DND-41 (cell line): ENCODE data around the gene DCTN2.

ENCODE experiments used
- ATAC-seq: fragments of 200-7000 bp; cut with Tn5 transposase; 3 replicates; pipeline ENCODE4 v1.9.1; 2021; ENCODE audit warnings: low read depth; ENCODE audit not compliant: insufficient read depth
- DNase-seq: peaks from one replicate; pipeline ENCODE4 v3.0.0-alpha.2; 2020
- H2AFZ ChIP-seq: 2 replicates; pipeline ENCODE4 v1.6.0; 2012; ENCODE audit warnings: low read depth, low read length
- H3K27ac ChIP-seq: 2 replicates; pipeline ENCODE4 v1.5.1; 2012; ENCODE audit warnings: low read length, inconsistent platforms
- H3K27me3 ChIP-seq: fragments of 200-600 bp; sonication (generic); 2 replicates; pipeline ENCODE4 v1.6.0; 2012; ENCODE audit warnings: low read length, mild to moderate bottlenecking, inconsistent platforms; ENCODE audit not compliant: insufficient read depth, poor library complexity
- H3K36me3 ChIP-seq: 2 replicates; pipeline ENCODE4 v1.5.1; 2012; ENCODE audit warnings: low read length, inconsistent platforms; ENCODE audit not compliant: insufficient read depth
- H3K4me1 ChIP-seq: 2 replicates; pipeline ENCODE4 v1.5.1; 2012; ENCODE audit warnings: mild to moderate bottlenecking, low read length; ENCODE audit not compliant: insufficient read depth
- H3K4me2 ChIP-seq: 2 replicates; pipeline ENCODE4 v1.6.0; 2012; ENCODE audit warnings: mild to moderate bottlenecking, moderate library complexity, low read length, inconsistent platforms; ENCODE audit not compliant: insufficient read depth
- H3K4me3 ChIP-seq, 2 experiments: fragments of 200-600 bp in 1 of 2; shearing (Covaris generic) in 1 of 2; 2 replicates each; pipeline ENCODE4 v1.5.1; 2012 to 2016; ENCODE audit warnings: inconsistent platforms in 2 of 2, low read length in 2 of 2, mild to moderate bottlenecking in 2 of 2, low read depth in 1 of 2, moderate library complexity in 1 of 2
- H3K79me2 ChIP-seq: 2 replicates; pipeline ENCODE4 v1.6.0; 2012; ENCODE audit warnings: low read length, inconsistent platforms; ENCODE audit not compliant: insufficient read depth
- H3K9ac ChIP-seq: 2 replicates; pipeline ENCODE4 v1.6.0; 2012; ENCODE audit warnings: low read depth, mild to moderate bottlenecking, inconsistent platforms, low read length, moderate library complexity
- H3K9me3 ChIP-seq: 2 replicates; pipeline ENCODE4 v1.5.1; 2012; ENCODE audit warnings: low read length, moderate library complexity, mild to moderate bottlenecking, inconsistent platforms; ENCODE audit not compliant: insufficient read depth, severe bottlenecking
- H4K20me1 ChIP-seq: 2 replicates; pipeline ENCODE4 v1.6.0; 2012; ENCODE audit warnings: low read length; ENCODE audit not compliant: insufficient read depth
- EZH2 ChIP-seq: IDR thresholded peaks from 3 replicates; pipeline ENCODE4 v1.6.1; 2012; ENCODE audit warnings: borderline replicate concordance, low read depth, mild to moderate bottlenecking, moderate library complexity, low read length, inconsistent platforms; ENCODE audit not compliant: severe bottlenecking
- TF ChIP-seq, protein P1 (sequence below): IDR thresholded peaks from 2 replicates; pipeline ENCODE4 v1.5.1; 2012; ENCODE audit warnings: borderline replicate concordance, low read length, moderate library complexity, mild to moderate bottlenecking; ENCODE audit not compliant: poor library complexity, severe bottlenecking; ENCODE audit errors: extremely low read depth

Gene DCTN2

GRCh38 chr12:57522011-57522886 is 24.7 kb downstream of the DCTN2 start, which contains the start of gene MBD6:
TSS of gene MBD6 (plus strand) at chr12:57522824. CDS start at chr12:57524304, 1,480 bp downstream.
- Histone ChIP-seq H3K79me2 (peaks cover 72% of the 10 kb centered on the region), H3K4me1 (peaks cover 76% of the 10 kb centered on the region), H2AFZ (peak within 1 kb of the TSS; percentile 66), H3K9me3 (no peaks in the 10 kb centered on the region), H4K20me1 (peaks cover 51% of the 10 kb centered on the region), H3K27me3 (no peaks in the 10 kb centered on the region), H3K36me3 (peaks cover 67% of the 10 kb centered on the region), H3K27ac (peak within 1 kb of the TSS; percentile 92), H3K4me2 (peak within 1 kb of the TSS; percentile 72), H3K9ac (peak within 1 kb of the TSS; percentile 60), H3K4me3 (peak within 1 kb of the TSS; percentile 85 to 86)
- TF ChIP-seq, protein P1, sequence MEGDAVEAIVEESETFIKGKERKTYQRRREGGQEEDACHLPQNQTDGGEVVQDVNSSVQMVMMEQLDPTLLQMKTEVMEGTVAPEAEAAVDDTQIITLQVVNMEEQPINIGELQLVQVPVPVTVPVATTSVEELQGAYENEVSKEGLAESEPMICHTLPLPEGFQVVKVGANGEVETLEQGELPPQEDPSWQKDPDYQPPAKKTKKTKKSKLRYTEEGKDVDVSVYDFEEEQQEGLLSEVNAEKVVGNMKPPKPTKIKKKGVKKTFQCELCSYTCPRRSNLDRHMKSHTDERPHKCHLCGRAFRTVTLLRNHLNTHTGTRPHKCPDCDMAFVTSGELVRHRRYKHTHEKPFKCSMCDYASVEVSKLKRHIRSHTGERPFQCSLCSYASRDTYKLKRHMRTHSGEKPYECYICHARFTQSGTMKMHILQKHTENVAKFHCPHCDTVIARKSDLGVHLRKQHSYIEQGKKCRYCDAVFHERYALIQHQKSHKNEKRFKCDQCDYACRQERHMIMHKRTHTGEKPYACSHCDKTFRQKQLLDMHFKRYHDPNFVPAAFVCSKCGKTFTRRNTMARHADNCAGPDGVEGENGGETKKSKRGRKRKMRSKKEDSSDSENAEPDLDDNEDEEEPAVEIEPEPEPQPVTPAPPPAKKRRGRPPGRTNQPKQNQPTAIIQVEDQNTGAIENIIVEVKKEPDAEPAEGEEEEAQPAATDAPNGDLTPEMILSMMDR, result peak; percentile 33
- TF ChIP-seq EZH2, result no peak
- DNase-seq (peak; percentile 89), ATAC-seq (peak; percentile 27)

DNA sequence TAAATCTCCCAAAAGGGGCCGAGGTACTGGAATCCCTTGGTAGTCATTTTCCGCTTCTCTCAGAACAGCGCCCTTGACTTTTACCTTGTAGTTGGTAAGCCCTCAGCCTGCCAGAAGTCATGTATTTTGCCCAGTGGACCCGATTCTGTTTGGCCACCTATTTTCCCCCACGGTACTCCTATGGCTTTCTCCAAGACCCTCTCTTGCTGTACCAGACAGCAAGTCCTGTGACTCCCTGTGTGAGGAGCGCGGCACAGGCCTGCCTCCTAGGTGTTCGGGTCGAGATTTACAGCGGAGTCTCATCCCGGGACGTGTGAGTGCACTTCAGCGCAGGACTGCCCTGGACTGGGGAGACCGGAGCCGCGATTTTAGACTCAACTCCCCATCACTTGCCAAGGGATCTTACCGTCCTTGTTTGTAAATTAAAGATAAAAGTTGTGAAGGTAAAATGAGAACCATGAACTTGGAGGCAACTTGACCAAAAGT is 25.4 kb downstream of the DCTN2 start:
- Histone ChIP-seq H4K20me1 (peaks cover 57% of the 10 kb centered on the region), H3K4me3 (peak overlapping the region in 1 of 2 experiments; percentile 46; a peak in 1 of 4 replicates), H3K79me2 (peaks cover 73% of the 10 kb centered on the region), H2AFZ (peak overlapping the region; percentile 28; the same call in 1 of the 2 replicates), H3K9ac (peak overlapping the region; percentile 60), H3K27me3 (no peaks in the 10 kb centered on the region), H3K36me3 (peaks cover 67% of the 10 kb centered on the region), H3K4me1 (peaks cover 78% of the 10 kb centered on the region), H3K9me3 (no peaks in the 10 kb centered on the region), H3K4me2 (peak overlapping the region; percentile 52), H3K27ac (peak overlapping the region; percentile 89)
- DNase-seq (peak; percentile 49), ATAC-seq (no peak)
- TF ChIP-seq EZH2, result no peak
- TF ChIP-seq, protein P1, result no peak

GRCh38 chr12:57520053-57520818 is 26.8 kb downstream of the DCTN2 start, which contains the start of gene DDIT3:
TSS of gene DDIT3 (minus strand) at chr12:57520514. CDS start at chr12:57517406, 3,108 bp downstream.
- Histone ChIP-seq H3K36me3 (peaks cover 69% of the 10 kb centered on the region), H2AFZ (peak within 1 kb of the TSS; percentile 46), H3K4me2 (peak within 1 kb of the TSS; percentile 68), H3K4me3 (peak within 1 kb of the TSS; percentile 86 to 91), H3K27ac (peak within 1 kb of the TSS; percentile 99), H3K27me3 (no peaks in the 10 kb centered on the region), H3K9me3 (no peaks in the 10 kb centered on the region), H3K9ac (peak within 1 kb of the TSS; percentile 97), H3K4me1 (peaks cover 64% of the 10 kb centered on the region), H4K20me1 (peaks cover 59% of the 10 kb centered on the region), H3K79me2 (peaks cover 67% of the 10 kb centered on the region)
- peak; percentile 73 for ATAC-seq
- TF ChIP-seq, protein P1, result no peak
- TF ChIP-seq EZH2, result no peak
- peak; percentile 100 for DNase-seq
